ENCODE data around the gene SLC7A14. TPM values are rescaled to one million over a fixed set of nuclear protein-coding genes. Genes with fewer than 3 reads are reported as not detected.

The SLC7A14 gene
- total and polyA plus RNA-seq, 4 donors: not detected

- no peaks in the 10 kb centered on the region for H3K36me3 ChIP-seq (ENCODE audit: control insufficient read depth in 1 of 2, insufficient read depth in 2 of 2, low read length in 1 of 2)
- no peak for ATAC-seq (ENCODE audit: low FRiP score)
- 95 to 98% methylated on average over 3 of the region's 3 CpGs for WGBS, 2 donors
- H3K27ac ChIP-seq (ENCODE audit: low read depth in 1 of 2, low read length in 2 of 2): no peak overlapping the region
- no peak for DNase-seq
- H3K27me3 ChIP-seq (ENCODE audit: control insufficient read depth in 1 of 2, insufficient read depth in 2 of 2, low read length in 1 of 2): no peaks in the 10 kb centered on the region
- no peak overlapping the region for H3K4me3 ChIP-seq (ENCODE audit: low read length in 2 of 2)
- no peaks in the 10 kb centered on the region for H3K9me3 ChIP-seq (ENCODE audit: control insufficient read depth, low read length)
- intact Hi-C loops (cut with DNase I): no loop called here
- no peaks in the 10 kb centered on the region for H3K4me1 ChIP-seq (ENCODE audit: control insufficient read depth in 1 of 2, insufficient read depth in 2 of 2, low read length in 2 of 2)
Measured at GRCh38 chr3:170431054-170431453, 154.8 kb downstream of the SLC7A14 start.

DNA sequence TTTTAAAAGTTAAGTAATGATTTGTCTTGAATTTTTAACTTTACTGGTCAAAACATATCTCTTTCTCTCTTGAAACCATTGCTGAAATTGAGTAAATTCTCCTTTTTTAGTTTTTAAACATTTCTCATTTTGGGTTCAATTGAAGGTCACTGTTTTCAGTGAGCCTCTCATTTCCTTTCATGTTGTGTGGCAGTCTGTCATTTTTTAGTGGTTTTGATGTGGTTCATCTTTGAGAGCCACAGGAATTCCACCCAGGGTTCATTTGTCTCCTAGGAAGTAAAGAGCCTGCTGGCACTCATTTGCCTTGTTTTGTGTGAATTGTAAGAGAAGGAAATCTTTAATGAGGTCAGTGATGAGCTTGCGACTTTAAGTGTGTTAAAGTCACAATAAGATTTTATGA, 156.8 kb downstream of the SLC7A14 start:
- ATAC-seq (ENCODE audit: low FRiP score): no peak

DNA sequence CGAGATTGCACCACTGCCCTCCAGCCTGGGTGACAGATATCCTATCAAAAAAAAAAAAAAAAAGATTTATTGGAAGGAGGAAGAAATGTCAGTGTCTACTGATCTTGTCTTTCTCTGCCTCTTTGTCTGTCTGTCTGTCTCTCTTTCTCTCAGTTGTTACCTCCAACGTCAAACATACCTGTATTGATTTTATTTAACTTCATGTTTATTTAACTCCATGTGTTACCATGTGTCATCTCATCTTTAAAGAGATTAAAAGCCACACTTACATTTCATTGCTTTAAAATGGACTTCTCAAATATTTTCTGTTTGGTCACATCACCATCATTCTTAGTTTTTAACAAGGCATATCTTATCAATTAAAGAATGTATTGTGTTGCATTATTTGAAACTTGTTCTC, 157.8 kb downstream of the SLC7A14 start:
- no peak overlapping the region for H3K4me3 ChIP-seq (ENCODE audit: low read length in 2 of 2)
- H3K4me1 ChIP-seq (ENCODE audit: control insufficient read depth in 1 of 2, insufficient read depth in 2 of 2, low read length in 2 of 2): no peaks in the 10 kb centered on the region
- DNase-seq (no peak), ATAC-seq (ENCODE audit: low FRiP score) (no peak)
- 83 to 92% methylated on average over 2 of the region's 2 CpGs for WGBS, 2 donors
- H3K27me3 ChIP-seq (ENCODE audit: control insufficient read depth in 1 of 2, insufficient read depth in 2 of 2, low read length in 1 of 2): no peaks in the 10 kb centered on the region
- H3K36me3 ChIP-seq (ENCODE audit: control insufficient read depth in 1 of 2, insufficient read depth in 2 of 2, low read length in 1 of 2): no peaks in the 10 kb centered on the region
- no peak overlapping the region for H3K27ac ChIP-seq (ENCODE audit: low read depth in 1 of 2, low read length in 2 of 2)
- H3K9me3 ChIP-seq (ENCODE audit: control insufficient read depth, low read length): no peaks in the 10 kb centered on the region
- intact Hi-C loops (cut with DNase I): no loop called here

More for the DNA sequence above, 156.8 kb downstream of the SLC7A14 start:
- intact Hi-C loops (cut with DNase I): no loop called here
- Histone ChIP-seq H3K4me3 (ENCODE audit: low read length in 2 of 2) (no peak overlapping the region), H3K27ac (ENCODE audit: low read depth in 1 of 2, low read length in 2 of 2) (no peak overlapping the region), H3K4me1 (ENCODE audit: control insufficient read depth in 1 of 2, insufficient read depth in 2 of 2, low read length in 2 of 2) (no peaks in the 10 kb centered on the region), H3K9me3 (ENCODE audit: control insufficient read depth, low read length) (no peaks in the 10 kb centered on the region), H3K36me3 (ENCODE audit: control insufficient read depth in 1 of 2, insufficient read depth in 2 of 2, low read length in 1 of 2) (no peaks in the 10 kb centered on the region), H3K27me3 (ENCODE audit: control insufficient read depth in 1 of 2, insufficient read depth in 2 of 2, low read length in 1 of 2) (no peaks in the 10 kb centered on the region)
- DNase-seq: no peak
- WGBS, 2 donors: 95 to 96% methylated on average over 1 of the region's 1 CpG

DNA sequence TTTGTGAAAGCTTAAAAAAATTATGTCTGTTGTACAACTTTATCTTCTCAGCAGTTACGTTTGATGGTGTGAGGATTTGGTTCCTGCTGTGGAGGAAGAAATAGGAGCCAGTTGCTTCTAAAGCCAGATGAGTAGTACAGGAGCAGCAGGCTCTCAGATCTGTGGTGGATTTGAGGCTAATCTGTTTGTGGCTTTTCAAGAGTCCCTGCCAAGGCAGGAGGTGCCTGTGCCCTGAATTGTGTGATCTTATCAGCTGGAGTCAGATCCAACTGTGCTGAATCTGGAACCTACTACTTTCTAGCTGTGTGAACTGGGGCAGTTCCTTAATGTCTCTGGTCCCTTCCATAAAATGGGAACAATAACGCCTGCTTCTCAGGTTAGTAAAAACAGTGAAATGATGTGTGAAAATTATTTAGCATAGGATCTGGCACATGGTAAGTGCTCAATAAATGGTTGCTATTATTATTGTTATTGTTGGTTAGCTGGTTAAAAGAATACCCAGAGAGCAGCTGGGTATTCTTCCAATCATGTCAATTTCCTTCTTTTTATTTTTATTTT, 159.6 kb downstream of the SLC7A14 start:
- intact Hi-C loops (cut with DNase I): no loop called here
- no peak overlapping the region for H3K27ac ChIP-seq (ENCODE audit: low read depth in 1 of 2, low read length in 2 of 2)
- H3K36me3 ChIP-seq (ENCODE audit: control insufficient read depth in 1 of 2, insufficient read depth in 2 of 2, low read length in 1 of 2): no peaks in the 10 kb centered on the region
- DNase-seq (no peak), ATAC-seq (ENCODE audit: low FRiP score) (no peak)
- no peak overlapping the region for H3K4me3 ChIP-seq (ENCODE audit: low read length in 2 of 2)
- WGBS, 2 donors: 82 to 88% methylated on average over 2 of the region's 2 CpGs
- H3K27me3 ChIP-seq (ENCODE audit: control insufficient read depth in 1 of 2, insufficient read depth in 2 of 2, low read length in 1 of 2): no peaks in the 10 kb centered on the region
- no peaks in the 10 kb centered on the region for H3K9me3 ChIP-seq (ENCODE audit: control insufficient read depth, low read length)
- H3K4me1 ChIP-seq (ENCODE audit: control insufficient read depth in 1 of 2, insufficient read depth in 2 of 2, low read length in 2 of 2): no peaks in the 10 kb centered on the region

GRCh38 chr3:170425491-170426239, 160.2 kb downstream of the SLC7A14 start:
- no peaks in the 10 kb centered on the region for H3K4me1 ChIP-seq (ENCODE audit: control insufficient read depth in 1 of 2, insufficient read depth in 2 of 2, low read length in 2 of 2)
- no peaks in the 10 kb centered on the region for H3K9me3 ChIP-seq (ENCODE audit: control insufficient read depth, low read length)
- intact Hi-C loops (cut with DNase I): no loop called here
- ATAC-seq (ENCODE audit: low FRiP score): no peak
- no peaks in the 10 kb centered on the region for H3K36me3 ChIP-seq (ENCODE audit: control insufficient read depth in 1 of 2, insufficient read depth in 2 of 2, low read length in 1 of 2)
- H3K27me3 ChIP-seq (ENCODE audit: control insufficient read depth in 1 of 2, insufficient read depth in 2 of 2, low read length in 1 of 2): no peaks in the 10 kb centered on the region
- H3K27ac ChIP-seq (ENCODE audit: low read depth in 1 of 2, low read length in 2 of 2): no peak overlapping the region
- no peak overlapping the region for H3K4me3 ChIP-seq (ENCODE audit: low read length in 2 of 2)
- 78 to 80% methylated on average over 11 of the region's 11 CpGs for WGBS, 2 donors
- DNase-seq: no peak

DNA sequence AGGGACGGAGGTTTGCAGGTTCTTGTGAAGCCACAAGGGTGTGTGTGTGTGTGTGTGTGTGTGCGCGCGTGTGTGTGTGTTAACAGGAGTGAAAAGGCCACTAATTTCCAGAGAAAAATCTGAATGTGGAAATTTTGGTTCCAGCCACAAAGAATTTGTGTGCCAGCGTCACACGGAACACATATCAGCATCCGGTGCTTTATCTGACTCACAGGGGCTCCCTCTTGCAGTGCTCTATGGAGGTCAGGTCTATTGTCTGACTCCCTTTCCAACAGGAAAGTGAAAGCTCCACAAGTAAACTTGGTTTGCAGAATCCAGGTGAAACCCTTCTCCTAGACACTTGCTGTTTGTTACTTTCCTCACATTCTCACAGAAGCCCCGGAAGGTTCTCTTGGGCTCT, 161.0 kb downstream of the SLC7A14 start:
- Histone ChIP-seq H3K36me3 (ENCODE audit: control insufficient read depth in 1 of 2, insufficient read depth in 2 of 2, low read length in 1 of 2) (no peaks in the 10 kb centered on the region), H3K27me3 (ENCODE audit: control insufficient read depth in 1 of 2, insufficient read depth in 2 of 2, low read length in 1 of 2) (no peaks in the 10 kb centered on the region), H3K4me3 (ENCODE audit: low read length in 2 of 2) (no peak overlapping the region), H3K27ac (ENCODE audit: low read depth in 1 of 2, low read length in 2 of 2) (no peak overlapping the region), H3K4me1 (ENCODE audit: control insufficient read depth in 1 of 2, insufficient read depth in 2 of 2, low read length in 2 of 2) (no peaks in the 10 kb centered on the region), H3K9me3 (ENCODE audit: control insufficient read depth, low read length) (no peaks in the 10 kb centered on the region)
- ATAC-seq (ENCODE audit: low FRiP score) (no peak), DNase-seq (no peak)
- 83 to 84% methylated on average over 8 of the region's 8 CpGs for WGBS, 2 donors
- intact Hi-C loops (cut with DNase I): no loop called here

GRCh38 chr3:170423001-170423615, 162.8 kb downstream of the SLC7A14 start:
- WGBS, 2 donors: 92 to 94% methylated on average over 8 of the region's 8 CpGs
- no peak for ATAC-seq (ENCODE audit: low FRiP score)
- H3K27me3 ChIP-seq (ENCODE audit: control insufficient read depth in 1 of 2, insufficient read depth in 2 of 2, low read length in 1 of 2): no peaks in the 10 kb centered on the region
- no peaks in the 10 kb centered on the region for H3K4me1 ChIP-seq (ENCODE audit: control insufficient read depth in 1 of 2, insufficient read depth in 2 of 2, low read length in 2 of 2)
- no peak overlapping the region for H3K27ac ChIP-seq (ENCODE audit: low read depth in 1 of 2, low read length in 2 of 2)
- H3K9me3 ChIP-seq (ENCODE audit: control insufficient read depth, low read length): no peaks in the 10 kb centered on the region
- DNase-seq: no peak
- no peak overlapping the region for H3K4me3 ChIP-seq (ENCODE audit: low read length in 2 of 2)
- H3K36me3 ChIP-seq (ENCODE audit: control insufficient read depth in 1 of 2, insufficient read depth in 2 of 2, low read length in 1 of 2): no peaks in the 10 kb centered on the region
- intact Hi-C loops (cut with DNase I): no loop called here

GRCh38 chr3:170421758-170422157, 164.1 kb downstream of the SLC7A14 start:
- no peaks in the 10 kb centered on the region for H3K9me3 ChIP-seq (ENCODE audit: control insufficient read depth, low read length)
- intact Hi-C loops (cut with DNase I): no loop called here
- no peak for ATAC-seq (ENCODE audit: low FRiP score)
- H3K27ac ChIP-seq (ENCODE audit: low read depth in 1 of 2, low read length in 2 of 2): no peak overlapping the region
- WGBS, 2 donors: 81 to 84% methylated on average over 2 of the region's 2 CpGs
- DNase-seq: no peak
- no peak overlapping the region for H3K4me3 ChIP-seq (ENCODE audit: low read length in 2 of 2)
- H3K27me3 ChIP-seq (ENCODE audit: control insufficient read depth in 1 of 2, insufficient read depth in 2 of 2, low read length in 1 of 2): no peaks in the 10 kb centered on the region
- no peaks in the 10 kb centered on the region for H3K4me1 ChIP-seq (ENCODE audit: control insufficient read depth in 1 of 2, insufficient read depth in 2 of 2, low read length in 2 of 2)
- H3K36me3 ChIP-seq (ENCODE audit: control insufficient read depth in 1 of 2, insufficient read depth in 2 of 2, low read length in 1 of 2): no peaks in the 10 kb centered on the region

GRCh38 chr3:170421111-170421641, 164.7 kb downstream of the SLC7A14 start:
- intact Hi-C loops (cut with DNase I): no loop called here
- Histone ChIP-seq H3K36me3 (ENCODE audit: control insufficient read depth in 1 of 2, insufficient read depth in 2 of 2, low read length in 1 of 2) (no peaks in the 10 kb centered on the region), H3K9me3 (ENCODE audit: control insufficient read depth, low read length) (no peaks in the 10 kb centered on the region), H3K4me1 (ENCODE audit: control insufficient read depth in 1 of 2, insufficient read depth in 2 of 2, low read length in 2 of 2) (no peaks in the 10 kb centered on the region), H3K27me3 (ENCODE audit: control insufficient read depth in 1 of 2, insufficient read depth in 2 of 2, low read length in 1 of 2) (no peaks in the 10 kb centered on the region), H3K4me3 (ENCODE audit: low read length in 2 of 2) (no peak overlapping the region), H3K27ac (ENCODE audit: low read depth in 1 of 2, low read length in 2 of 2) (no peak overlapping the region)
- ATAC-seq (ENCODE audit: low FRiP score): no peak
- DNase-seq: no peak
- WGBS, 2 donors: 46 to 49% methylated on average over 12 of the region's 12 CpGs
